ENCODE data around the gene PRKRIP1.
"Not testable (repeated sequence)": the region's sequence is repeated elsewhere in the genome, so short reads cannot be mapped to it uniquely, and the experiment has no call there.

PRKRIP1 gene

DNA sequence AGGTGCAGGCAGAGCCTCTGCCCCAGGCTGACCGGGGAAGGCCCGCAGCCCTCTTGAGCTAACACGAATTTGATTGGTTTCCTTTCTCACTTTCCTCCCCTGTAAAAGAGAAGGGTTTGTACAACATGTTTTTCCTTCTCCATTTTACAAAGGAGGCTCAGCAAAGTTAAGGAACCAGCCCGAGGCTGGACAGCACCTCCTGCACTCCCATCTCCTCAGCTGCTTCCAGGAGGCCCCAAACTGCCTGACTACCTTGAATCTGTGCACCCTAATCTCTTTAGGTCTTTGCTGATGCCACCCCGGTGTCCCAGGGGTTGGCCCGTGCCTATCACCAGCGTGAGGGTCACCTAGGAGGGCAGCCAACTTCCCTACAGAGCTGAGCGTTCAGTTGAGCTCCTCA lies 64.3 kb downstream of the PRKRIP1 start:
- no peak for DNase-seq

DNA sequence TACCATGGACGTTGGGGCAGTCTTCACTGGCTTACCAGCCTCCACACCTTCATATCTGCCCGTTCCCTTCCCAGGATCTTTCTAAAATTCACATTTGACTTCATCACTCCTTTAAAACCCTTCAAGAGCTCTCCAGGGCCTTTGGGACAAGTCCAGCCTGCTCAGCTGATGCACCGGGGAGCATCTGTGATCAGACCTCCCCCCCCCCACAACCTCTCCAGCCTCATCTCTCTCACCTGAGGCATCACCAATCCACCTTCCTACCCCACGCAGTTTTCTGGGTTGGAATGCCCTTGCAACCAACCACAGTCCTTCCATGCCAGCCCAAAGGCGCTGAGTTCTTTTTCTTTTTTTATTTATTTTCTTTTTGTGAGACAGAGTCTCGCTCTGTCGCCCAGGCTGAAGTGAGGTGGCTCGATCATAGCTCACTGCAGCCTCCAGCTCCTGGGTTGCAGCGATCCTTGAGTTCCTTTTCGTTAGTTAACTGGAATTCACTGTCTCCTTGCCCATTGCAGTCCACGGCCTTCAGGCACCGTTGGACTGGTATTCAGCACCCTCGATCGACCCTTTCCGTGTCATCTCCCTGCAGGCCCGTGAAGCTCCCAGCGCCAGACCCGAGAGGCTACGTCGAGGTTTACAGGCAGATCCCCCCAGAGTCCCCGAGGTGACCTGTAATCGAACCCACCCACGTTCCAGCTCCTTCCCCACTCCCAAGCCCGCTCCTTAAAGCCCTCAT lies 67.8 kb downstream of the PRKRIP1 start:
- peak in 1 of 2 experiments; percentile 43 for DNase-seq

DNA sequence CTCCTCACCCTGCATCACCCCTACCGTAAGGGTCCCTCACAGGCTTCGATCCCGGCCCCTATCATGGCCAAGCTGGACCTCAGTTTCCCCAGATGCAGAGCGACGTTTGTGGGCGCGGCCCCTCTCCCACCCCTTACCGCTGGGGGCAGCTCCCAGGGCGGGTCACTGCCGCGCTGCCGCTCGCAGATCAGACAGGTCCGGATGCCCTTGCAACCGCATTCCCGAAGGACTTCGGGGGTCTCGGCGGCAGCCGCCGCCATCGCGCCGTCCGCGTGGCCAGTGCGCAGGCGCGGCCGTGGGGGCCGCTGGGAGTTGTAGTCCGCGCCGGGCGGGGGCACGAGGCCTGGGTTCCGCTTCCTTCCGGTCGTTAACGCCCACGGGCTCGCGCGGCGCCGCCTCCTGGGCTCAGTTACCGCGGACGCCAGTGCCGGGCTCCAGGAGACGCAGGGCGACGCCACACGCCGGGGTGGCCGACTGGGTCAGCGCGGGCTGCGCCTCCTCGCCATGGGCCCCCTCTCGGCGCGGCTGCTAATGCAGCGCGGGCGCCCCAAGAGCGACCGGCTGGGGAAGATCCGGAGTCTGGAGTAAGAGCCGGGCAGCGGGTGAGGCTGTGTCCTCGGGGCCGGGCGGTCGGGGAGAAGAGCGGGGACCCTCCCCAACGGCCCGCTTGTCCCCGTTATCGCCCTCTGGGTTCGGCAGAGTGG lies 68.6 kb downstream of the PRKRIP1 start, which contains the start of the genes ALKBH4 and LRWD1:
Gene ALKBH4, minus strand, starts transcription at position 287 of the 704 bp plus-strand sequence. Its CDS starts 27 bp downstream, at position 260.
Gene LRWD1, plus strand, starts transcription at position 408 of the 704 bp plus-strand sequence. Its CDS starts 97 bp downstream, at position 505.
- peak; percentile 61 to 97 for DNase-seq

DNA sequence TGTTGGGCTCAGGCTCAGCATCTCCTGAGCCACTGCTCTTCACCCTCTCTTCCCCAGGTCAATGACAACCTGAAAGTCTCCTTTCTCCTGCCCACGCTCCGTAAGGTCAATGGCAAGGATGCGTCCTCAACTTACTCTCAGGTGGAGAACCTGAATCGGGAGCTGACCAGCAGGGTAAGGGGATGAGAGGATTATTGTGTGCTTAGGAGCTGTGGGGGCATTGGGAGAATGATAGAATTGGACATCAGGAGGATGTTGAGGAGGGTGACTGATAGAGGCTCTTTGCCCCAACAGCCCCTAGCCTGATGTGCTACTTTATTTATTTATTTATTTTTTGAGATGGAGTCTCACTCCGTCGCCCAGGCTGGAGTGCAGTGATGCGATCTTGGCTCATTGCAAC lies 69.9 kb downstream of the PRKRIP1 start:
- no peak for DNase-seq

DNA sequence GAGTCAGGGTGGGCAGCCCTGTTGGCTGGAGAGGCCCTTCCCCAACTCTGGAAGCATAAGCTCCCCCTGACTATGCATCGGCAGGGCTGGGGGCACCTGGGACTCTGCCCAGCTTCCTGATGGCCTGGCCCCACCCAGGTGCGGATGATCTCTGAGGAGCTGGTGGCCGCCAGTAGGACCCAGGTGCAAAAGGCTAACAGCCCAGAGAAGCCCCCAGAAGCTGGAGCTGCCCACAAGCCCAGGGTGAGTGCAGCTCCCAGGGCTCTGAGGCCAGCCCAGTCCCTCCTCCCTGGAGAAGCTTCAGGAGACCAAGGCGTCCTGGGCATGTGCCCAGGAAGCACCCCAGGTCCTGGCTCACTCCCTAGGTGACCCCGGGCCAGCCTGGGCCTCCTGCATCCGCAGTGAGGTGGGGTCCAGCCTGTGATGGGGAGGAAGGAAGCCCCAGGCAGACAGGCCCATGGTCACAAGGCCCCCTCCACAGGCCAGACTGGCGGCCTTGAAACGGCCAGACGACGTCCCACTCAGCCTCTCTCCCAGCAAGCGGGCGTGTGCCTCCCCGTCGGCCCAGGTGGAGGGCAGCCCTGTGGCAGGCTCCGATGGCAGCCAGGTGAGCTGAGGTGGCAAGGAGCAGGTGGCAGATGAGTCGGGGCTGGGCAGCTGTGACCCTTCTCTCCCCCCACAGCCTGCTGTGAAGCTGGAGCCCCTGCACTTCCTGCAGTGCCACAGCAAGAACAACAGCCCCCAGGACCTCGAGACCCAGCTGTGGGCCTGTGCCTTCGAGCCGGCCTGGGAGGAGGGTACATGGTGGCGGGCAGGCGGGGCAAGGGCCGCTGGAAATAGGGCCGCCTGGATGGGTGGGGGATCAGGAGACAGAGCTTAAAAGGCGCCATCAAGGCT lies 71.7 kb downstream of the PRKRIP1 start:
- DNase-seq, result no peak

DNA sequence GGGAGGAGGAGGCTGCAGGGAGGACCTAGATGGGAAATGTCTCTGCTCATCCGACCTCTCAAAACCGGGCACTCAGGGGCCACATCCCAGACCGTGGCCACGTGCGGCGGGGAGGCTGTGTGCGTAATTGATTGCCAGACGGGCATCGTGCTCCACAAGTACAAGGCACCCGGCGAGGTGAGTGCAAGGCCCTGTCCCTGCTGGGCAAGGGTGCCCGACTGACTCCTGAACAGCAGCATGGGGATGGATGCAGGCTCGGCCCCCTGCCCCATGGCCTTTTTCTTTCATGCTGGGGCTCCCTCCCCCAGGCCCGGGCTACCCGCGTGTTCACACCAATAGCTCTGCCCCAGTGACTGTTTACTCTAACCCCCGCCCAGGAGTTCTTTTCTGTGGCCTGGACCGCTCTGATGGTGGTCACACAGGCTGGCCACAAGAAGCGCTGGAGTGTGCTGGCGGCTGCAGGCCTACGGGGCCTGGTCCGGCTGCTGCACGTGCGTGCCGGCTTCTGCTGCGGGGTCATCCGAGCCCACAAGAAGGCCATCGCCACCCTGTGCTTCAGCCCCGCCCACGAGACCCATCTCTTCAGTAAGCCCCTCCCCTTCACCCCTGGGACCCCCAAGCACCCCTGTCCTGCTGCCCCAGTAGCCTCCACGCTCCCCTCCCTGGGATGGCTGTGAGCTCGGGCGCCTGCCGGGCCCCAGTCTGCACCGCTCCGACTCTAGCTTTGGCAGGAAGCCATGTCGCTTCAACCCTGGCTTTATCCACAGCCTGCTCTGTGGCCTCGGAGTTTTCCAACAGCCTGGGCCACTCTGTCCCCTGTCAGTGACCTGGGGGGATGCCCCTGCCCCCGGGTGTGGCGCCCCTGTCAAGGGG lies 72.6 kb downstream of the PRKRIP1 start:
- DNase-seq, result no peak

DNA sequence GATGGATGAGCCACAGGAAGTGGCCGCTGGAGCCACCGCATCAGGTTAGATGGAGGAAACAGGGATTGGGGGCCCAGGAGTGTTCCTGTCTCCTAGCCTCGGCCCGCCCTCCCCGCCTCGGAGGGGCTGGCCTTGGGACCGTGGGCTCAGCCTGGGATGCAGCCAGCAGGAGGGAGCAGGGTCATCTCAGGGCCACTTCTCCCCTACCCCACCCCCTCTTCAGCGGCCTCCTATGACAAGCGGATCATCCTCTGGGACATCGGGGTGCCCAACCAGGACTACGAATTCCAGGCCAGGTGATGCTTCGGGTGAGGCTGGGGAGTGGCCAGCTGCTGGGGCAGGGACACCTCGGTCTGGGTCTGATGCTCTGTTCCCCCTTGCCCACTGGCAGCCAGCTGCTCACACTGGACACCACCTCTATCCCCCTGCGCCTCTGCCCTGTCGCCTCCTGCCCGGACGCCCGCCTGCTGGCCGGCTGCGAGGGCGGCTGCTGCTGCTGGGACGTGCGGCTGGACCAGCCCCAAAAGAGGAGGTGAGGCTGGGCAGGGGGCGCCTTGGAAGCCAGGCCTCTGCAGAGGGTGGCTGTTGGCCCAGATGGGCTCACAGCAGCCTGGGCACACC lies 73.3 kb downstream of the PRKRIP1 start:
- DNase-seq, result no peak

DNA sequence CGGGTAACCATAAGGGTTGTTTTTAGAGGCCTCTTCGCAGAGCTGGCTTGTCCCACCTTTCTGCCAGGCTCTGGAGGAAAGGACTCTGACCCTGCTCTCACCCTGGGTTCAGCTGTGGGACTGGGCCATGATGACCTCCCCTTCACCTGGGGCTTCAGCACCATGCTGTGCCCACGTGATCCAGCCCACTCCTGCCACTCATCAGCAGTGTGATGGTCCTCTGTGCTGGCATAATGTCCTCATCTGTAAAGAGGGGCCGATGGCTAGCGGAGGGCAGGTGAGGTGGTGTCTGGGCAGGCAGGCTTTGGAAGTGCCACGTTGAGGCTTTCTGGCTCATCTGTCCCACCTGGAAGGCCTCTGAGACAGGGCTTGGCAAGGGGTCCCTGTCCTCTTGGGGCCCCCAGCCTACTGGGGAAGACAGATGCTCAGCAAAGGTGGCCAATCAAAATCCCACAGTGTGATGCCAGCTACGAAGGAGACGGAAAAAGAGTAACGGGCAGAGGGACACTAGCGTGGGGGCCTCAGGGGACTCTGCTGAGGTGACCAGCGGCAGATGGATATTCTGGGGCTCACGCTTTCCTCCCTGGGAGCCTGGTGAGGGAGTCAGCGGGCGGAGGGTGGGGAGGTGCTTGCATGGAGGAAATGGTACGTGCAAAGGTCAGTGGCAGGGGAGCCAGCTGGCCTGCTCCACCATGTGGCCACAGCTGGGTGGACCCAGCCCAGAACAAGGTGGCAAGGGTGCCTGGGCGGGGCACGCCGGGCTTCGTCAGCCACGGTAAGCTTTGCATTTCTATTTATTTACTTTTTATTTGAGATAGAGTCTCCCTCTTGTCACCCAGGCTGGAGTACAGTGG lies 74.0 kb downstream of the PRKRIP1 start:
- DNase-seq, result no peak

DNA sequence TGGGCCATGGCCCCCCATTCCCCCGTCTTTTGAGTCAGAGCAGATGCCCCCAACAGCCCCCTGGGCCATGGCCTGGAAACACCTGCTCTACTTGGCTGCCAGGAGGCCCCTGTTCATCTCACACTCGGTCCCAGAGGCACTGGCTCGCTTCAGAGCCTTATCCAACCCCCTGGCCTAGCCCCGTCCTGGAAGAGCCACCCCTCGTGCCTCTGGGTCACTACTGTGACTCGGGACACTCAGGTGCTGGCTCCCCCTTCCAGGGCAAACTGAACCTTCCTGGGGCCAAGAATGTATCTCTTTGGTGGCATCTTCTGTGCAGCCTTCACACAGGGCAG lies 75.6 kb downstream of the PRKRIP1 start:
- DNase-seq, result no peak

DNA sequence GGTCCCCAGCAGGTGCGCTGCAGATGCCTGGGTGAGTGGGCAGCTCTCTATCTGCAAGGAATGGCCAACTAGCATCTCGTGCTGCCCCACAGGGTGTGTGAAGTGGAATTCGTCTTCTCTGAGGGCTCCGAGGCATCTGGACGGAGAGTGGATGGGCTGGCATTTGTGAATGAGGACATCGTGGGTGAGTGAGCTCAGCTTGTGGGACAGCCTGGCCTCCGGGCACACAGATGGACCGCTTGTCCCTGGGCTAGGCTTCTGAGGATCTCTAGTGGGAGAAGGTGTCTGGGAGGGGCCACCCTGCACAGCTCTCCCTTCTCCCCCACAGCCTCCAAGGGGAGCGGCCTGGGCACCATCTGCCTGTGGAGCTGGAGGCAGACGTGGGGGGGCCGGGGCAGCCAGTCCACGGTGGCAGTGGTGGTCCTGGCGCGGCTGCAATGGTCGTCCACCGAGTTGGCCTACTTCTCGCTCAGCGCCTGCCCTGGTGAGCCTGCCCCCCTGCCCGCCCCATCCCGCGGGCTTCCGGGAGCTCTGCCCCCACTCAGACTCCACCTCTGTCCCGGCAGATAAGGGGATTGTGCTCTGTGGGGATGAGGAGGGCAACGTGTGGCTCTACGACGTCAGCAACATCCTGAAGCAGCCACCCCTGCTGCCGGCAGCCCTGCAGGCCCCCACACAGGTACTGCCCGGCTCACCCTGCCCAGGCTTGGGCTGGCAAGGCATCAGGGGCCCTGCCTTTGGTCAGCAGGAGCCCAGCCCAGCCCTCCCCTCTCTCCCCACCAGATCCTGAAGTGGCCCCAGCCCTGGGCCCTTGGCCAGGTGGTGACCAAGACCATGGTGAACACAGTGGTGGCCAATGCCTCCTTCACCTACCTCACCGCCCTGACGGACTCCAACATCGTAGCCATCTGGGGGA lies 76.2 kb downstream of the PRKRIP1 start:
- no peak for DNase-seq

DNA sequence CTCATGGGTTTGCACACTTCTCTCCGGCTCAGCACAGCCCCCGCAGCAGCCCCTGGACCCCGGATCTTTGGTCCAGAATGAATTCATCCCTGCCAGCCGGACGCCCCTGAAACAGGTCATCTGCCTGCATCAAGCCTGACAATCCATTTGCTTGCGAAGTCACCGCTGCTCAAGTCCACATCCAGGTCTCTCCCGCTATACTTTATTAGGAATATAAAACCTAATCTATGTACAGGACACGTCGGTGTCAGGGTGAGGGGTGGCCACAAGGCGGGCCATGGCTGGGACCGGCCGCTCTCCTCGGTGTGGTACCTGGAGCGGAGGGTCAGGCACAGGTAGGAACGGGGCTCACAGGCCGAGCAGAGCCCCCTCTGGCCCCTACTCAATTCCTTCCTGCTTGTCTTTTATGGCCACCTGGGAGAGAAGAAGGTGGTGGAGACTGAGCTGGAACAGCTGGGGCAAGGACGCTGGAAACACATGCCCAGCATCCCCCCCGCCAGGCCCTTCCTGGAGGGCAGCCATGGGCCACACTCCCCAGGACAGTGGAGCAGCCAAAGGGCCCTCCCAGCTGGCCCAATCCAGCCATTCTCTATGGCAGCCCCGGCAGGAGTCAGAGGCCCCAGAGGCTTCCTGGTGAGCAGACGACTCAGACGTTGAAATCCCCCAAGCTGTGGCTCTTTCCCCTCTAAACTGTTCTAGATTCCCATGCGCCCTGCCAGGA lies 77.3 kb downstream of the PRKRIP1 start:
- no peak for DNase-seq

DNA sequence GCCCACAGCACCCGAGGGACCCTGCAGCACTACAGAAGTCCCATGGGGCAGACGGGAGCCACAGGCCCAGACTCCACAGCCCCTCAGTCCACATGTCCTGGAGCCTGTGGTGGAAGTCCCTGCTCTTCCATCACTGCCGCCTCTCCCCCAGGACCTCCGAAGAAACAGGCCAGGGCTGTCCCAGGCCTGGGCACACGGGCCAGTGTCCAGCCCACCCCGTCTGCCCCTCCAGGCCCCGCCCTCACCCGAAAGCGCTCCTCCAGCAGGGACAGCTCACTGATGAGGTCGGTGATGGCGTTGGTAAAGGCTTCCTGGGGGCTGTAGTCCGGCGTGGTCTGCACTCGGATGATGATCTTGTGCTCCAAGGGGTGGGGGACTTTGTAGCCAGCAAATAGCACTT lies 78.0 kb downstream of the PRKRIP1 start:
- DNase-seq, result not testable (repeated sequence)

DNA sequence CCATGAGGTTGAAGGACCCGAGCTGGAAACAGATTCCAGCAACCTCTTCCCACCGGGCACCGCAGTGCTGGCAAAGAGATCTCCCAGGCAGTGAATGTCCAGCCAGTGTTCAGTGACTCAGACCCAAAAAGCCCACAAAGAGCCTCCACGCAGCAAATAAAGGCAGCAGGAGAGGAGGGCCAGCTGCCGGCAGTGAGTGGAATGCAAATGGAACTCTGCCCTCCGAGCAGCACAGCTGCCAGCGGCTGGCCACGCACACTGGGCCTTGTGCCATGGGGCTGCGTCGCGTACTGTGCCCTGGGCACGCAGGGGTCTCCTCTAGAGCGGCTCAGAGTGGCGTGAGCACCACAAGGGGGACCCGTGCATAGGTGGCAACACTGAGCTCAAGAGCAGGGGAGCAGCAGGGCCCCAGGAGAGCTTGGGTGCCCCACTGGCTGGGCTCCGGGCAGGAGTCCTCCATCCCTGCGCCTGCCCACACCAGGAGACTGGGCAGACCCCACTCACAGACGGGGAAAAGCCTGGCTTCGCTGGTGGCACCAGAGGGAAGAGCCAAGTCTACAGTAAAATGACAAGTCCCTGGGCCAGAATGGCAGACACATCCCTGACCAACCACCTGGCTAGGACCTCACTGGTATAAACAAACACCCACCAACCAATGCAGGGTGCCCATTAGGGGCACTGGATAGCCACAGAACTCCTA lies 78.7 kb downstream of the PRKRIP1 start:
- not testable (repeated sequence) for DNase-seq
